Measurements from ENCODE around the gene CYP2U1.

- TF ChIP-seq TCF7L2 (IDR thresholded peaks at IDR 0.05; ENCODE audit: low read depth, low read length) (no peak), CTCF (IDR thresholded peaks at IDR 0.05) (no peak)
These were observed 33.5 kb upstream of the CYP2U1 start for GRCh38 chr4:107897823-107898222.

Data from Panc1 (cell line).